Measurements from ENCODE around the gene TBXA2R.

The TBXA2R gene

DNA sequence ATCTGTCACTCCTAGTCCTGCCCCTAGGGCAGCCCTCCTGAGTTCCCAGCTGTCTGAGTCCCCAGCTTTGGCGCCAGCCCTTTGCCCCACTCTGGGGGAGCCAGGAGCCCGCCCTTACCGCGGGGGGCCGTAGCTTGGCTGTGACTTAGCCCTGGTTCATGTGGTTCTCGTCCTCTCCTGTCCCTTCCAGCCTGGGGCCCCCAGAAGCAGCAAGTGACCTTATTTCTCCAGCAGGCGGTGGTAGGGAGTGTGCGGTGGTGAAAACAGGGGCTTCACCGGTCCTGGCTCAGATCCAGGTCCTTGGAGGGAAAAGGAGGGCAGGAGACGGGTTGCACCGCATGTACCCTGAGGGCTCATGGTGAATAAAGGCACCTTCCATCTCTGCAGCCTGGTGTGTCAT is 13.5 kb downstream of the TBXA2R start:
- Histone ChIP-seq H3K27ac (no peak overlapping the region), H3K4me1 (ENCODE audit: low read depth, poor library complexity, severe bottlenecking) (no peaks in the 10 kb centered on the region), H3K4me3 (IDR thresholded peaks at IDR 0.05; ENCODE audit: insufficient read depth, low read depth, low read length) (no peak overlapping the region), H4K20me1 (ENCODE audit: insufficient read depth) (no peaks in the 10 kb centered on the region), H3K9ac (no peak overlapping the region), H2AFZ (ENCODE audit: low read depth) (no peak overlapping the region), H3K36me3 (ENCODE audit: insufficient read depth) (no peaks in the 10 kb centered on the region), H3K79me2 (ENCODE audit: insufficient read depth, low read depth) (no peaks in the 10 kb centered on the region), H3K4me2 (no peak overlapping the region), H3K27me3 (ENCODE audit: insufficient read depth, low read depth) (peaks cover 40% of the 10 kb centered on the region)
- TF ChIP-seq, protein P1, sequence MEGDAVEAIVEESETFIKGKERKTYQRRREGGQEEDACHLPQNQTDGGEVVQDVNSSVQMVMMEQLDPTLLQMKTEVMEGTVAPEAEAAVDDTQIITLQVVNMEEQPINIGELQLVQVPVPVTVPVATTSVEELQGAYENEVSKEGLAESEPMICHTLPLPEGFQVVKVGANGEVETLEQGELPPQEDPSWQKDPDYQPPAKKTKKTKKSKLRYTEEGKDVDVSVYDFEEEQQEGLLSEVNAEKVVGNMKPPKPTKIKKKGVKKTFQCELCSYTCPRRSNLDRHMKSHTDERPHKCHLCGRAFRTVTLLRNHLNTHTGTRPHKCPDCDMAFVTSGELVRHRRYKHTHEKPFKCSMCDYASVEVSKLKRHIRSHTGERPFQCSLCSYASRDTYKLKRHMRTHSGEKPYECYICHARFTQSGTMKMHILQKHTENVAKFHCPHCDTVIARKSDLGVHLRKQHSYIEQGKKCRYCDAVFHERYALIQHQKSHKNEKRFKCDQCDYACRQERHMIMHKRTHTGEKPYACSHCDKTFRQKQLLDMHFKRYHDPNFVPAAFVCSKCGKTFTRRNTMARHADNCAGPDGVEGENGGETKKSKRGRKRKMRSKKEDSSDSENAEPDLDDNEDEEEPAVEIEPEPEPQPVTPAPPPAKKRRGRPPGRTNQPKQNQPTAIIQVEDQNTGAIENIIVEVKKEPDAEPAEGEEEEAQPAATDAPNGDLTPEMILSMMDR (conservative IDR thresholded peaks at IDR 0.05; ENCODE audit: low read depth, low read length): no peak

DNA sequence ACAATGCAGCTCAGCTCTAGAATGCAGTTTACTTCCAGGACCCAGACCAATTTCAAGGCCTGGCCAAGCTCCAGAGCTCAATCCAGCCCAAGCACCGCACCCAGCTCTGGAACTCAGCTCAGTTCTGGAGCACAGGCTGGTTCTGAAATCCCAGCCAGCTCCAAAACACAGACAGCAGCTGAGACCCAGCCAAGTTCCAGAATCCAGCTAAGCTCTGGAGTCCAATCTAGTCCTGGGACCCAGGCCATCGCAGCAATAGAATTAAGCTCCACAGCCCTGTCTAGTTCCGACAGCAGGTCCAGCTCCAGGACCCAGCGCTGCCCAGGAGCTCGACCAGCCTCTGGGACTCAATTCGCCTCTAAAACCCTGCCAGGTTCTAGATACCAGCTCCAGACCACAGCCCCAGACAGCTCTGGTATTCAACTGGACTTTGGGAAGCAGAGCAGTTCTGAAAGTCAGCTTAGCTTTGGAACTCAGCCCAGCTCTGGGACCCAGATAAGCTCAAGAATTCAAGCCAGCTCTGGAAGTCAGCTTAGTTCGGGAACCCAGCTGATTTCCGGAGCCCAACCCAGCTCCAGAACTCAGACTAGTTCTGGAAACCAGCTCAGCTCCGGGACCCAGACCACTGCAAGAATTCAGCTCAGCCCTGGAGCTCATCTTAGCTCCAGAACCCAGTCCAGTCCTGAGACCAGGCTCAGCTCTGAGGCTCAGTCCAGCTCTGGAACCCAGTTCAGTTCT is 14.6 kb downstream of the TBXA2R start:
- Histone ChIP-seq H2AFZ (ENCODE audit: low read depth) (no peak overlapping the region), H3K4me2 (no peak overlapping the region), H3K27ac (no peak overlapping the region), H3K36me3 (ENCODE audit: insufficient read depth) (no peaks in the 10 kb centered on the region), H3K4me3 (IDR thresholded peaks at IDR 0.05; ENCODE audit: insufficient read depth, low read depth, low read length) (no peak overlapping the region), H3K9ac (no peak overlapping the region), H3K4me1 (ENCODE audit: low read depth, poor library complexity, severe bottlenecking) (no peaks in the 10 kb centered on the region), H3K27me3 (ENCODE audit: insufficient read depth, low read depth) (peaks cover 40% of the 10 kb centered on the region), H3K79me2 (ENCODE audit: insufficient read depth, low read depth) (no peaks in the 10 kb centered on the region), H4K20me1 (ENCODE audit: insufficient read depth) (no peaks in the 10 kb centered on the region)
- TF ChIP-seq, protein P1 (conservative IDR thresholded peaks at IDR 0.05; ENCODE audit: low read depth, low read length): no peak

DNA sequence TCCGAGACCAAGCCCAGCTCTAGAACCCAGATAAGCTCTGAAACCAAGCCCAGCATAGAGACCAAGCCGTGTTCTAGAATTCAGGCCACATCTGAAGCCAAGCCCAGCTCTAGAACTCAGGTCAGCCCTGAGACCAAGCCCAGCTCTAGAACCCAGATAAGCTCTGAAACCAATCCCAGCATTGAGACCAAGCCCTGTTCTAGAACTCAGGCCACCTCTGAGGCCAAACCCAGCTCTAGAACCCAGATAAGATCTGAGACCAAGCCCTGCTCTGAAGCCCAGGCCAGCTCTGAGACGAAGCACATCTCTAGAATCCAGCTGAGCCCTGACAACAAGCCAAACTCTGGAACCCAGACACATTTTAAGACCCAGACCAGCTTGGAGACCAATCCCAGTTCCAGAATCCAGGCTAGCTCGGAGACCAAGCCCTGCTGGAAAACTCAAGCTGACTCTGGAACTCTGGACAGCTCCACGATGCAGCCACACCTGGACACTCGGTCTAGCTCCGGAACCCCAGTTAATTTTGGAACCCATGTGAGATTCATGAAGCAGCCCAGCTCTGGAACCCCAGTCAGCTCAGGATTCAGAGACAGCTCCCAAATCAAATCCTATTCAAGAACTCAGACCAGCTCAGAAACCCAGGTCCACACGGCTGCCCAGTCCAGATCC is 15.6 kb downstream of the TBXA2R start:
- TF ChIP-seq, protein P1 (conservative IDR thresholded peaks at IDR 0.05; ENCODE audit: low read depth, low read length): no peak
- H2AFZ ChIP-seq (ENCODE audit: low read depth): no peak overlapping the region
- H3K4me3 ChIP-seq (IDR thresholded peaks at IDR 0.05; ENCODE audit: insufficient read depth, low read depth, low read length): no peak overlapping the region
- no peak overlapping the region for H3K9ac ChIP-seq
- no peaks in the 10 kb centered on the region for H3K4me1 ChIP-seq (ENCODE audit: low read depth, poor library complexity, severe bottlenecking)
- no peaks in the 10 kb centered on the region for H3K36me3 ChIP-seq (ENCODE audit: insufficient read depth)
- H4K20me1 ChIP-seq (ENCODE audit: insufficient read depth): no peaks in the 10 kb centered on the region
- no peaks in the 10 kb centered on the region for H3K79me2 ChIP-seq (ENCODE audit: insufficient read depth, low read depth)
- H3K27me3 ChIP-seq (ENCODE audit: insufficient read depth, low read depth): peaks cover 37% of the 10 kb centered on the region
- H3K4me2 ChIP-seq: no peak overlapping the region
- H3K27ac ChIP-seq: no peak overlapping the region

DNA sequence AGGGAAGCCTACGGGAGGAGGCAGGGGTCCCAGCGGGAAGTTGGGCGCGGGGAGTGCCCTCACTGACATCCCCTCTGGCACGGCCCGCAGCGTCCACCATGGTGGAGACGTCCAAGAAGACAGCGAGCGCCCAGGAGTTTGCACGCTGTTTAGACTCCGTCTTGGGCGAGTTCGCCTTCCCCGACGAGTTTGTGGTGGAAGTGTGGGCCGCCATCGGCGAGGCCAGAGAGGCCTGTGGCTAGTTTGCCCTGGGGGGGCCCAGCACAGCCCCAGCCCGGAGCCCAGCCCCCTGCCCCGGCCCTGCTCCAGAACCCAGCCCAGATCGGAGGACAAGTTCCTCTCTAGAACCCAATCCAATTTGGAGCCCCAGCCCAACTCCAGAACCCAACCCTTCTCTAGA is 16.7 kb downstream of the TBXA2R start:
- Histone ChIP-seq H3K27ac (no peak overlapping the region), H4K20me1 (ENCODE audit: insufficient read depth) (no peaks in the 10 kb centered on the region), H3K4me3 (IDR thresholded peaks at IDR 0.05; ENCODE audit: insufficient read depth, low read depth, low read length) (no peak overlapping the region), H3K9ac (no peak overlapping the region), H3K27me3 (ENCODE audit: insufficient read depth, low read depth) (peaks cover 39% of the 10 kb centered on the region), H2AFZ (ENCODE audit: low read depth) (no peak overlapping the region), H3K79me2 (ENCODE audit: insufficient read depth, low read depth) (no peaks in the 10 kb centered on the region), H3K4me1 (ENCODE audit: low read depth, poor library complexity, severe bottlenecking) (no peaks in the 10 kb centered on the region), H3K4me2 (no peak overlapping the region), H3K36me3 (ENCODE audit: insufficient read depth) (no peaks in the 10 kb centered on the region)
- TF ChIP-seq, protein P1 (conservative IDR thresholded peaks at IDR 0.05; ENCODE audit: low read depth, low read length): no peak

Measured in KMS-11 (cell line).